HG02678 (cell line): ENCODE data around the gene BAHCC1.
"Not testable (repeated sequence)": the region's sequence is repeated elsewhere in the genome, so short reads cannot be mapped to it uniquely, and the experiment has no call there.

Experiments
- ATAC-seq: cut with Tn5 transposase; IDR thresholded peaks from one replicate; pipeline ENCODE4 v1.9.1; 2021; ENCODE audit warnings: mild to moderate bottlenecking, moderate library complexity; ENCODE audit not compliant: unreplicated experiment

BAHCC1 gene

GRCh38 chr17:81425716-81426392, 30.6 kb downstream of the BAHCC1 start:
- not testable (repeated sequence) for ATAC-seq

DNA sequence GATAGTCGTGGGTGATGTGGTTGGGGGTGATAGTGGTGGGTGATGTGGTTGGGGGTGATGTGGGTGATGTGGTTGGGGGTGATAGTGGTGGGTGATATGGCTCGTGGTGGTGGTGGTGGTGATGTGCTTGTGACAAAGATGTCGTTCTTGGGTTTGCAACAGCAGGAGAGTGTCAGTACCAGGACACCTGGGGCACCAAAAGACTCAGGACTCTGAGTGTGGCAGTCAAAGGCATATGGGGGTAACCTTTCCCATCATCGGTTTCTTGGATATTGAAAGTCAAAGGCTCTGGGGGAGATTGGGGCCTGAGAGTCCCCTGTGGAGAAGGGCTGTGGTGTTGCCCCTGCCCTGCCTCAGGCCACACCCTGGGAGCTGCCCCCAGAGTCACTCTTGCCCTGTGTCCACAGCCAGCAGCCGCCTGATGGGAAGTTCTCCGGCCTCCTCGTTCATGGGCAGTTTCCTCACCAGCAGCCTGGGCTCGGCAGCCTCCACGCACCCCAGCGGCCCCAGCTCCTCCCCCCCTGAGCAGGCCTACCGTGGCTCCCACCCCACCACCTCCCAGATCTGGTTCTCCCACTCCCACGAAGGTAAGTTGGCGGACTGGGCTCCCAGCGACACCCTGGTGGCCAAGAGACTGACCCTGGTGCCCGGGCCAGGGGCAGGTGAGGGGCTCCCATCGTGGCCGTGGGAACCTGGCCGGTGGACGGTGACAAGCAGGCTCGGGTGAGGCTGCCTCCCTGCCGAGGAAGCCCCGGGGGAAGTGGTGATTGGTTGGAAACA, 31.3 kb downstream of the BAHCC1 start:
- ATAC-seq = no peak

DNA sequence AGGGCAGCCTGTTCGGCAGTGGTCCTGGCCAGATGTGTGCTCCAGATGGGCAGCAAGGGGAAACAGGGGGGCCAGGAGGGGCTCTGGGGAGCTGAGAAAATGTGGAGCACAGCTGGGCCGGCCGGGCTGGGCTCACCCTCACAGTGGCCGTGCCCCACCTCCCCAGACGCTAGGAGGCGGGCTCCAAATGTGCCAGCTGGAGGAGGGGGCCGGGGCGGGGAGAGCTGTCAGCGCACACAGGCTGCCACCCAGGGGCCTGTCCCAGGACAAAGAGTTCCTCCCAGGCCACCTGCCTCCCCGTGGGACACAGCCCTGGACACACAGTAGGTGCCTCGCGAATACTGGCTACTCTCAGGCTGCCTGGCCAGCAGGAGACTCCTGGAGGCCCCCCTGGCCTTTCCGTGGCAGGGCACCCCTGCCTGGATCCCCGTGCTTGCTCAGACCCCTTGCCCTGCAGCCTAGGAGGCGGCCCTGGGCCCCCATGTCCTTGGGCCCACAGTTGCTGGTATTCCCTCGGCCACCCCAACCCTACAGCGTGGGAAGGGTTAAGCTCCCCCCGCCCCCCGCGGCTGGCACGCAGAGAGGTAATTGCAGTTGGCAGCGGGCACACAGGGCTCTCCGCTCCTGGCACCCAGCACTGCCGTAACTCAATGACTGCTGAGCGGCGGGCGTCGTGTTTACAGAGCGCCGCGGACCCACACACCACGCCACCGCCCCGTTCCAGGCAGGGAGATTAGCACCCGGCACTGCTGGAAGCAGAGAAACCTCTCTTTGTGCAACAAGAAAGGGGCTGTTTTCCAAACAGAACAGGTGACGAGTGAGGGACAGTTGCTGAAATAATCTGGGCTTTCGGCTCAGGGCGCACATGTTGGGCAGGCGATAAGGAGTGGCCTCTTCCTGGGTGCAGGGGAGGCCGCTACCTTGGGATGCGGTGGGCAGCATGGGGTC, 32.2 kb downstream of the BAHCC1 start:
- ATAC-seq = no peak

GRCh38 chr17:81428121-81428515, 32.9 kb downstream of the BAHCC1 start:
- ATAC-seq = no peak

DNA sequence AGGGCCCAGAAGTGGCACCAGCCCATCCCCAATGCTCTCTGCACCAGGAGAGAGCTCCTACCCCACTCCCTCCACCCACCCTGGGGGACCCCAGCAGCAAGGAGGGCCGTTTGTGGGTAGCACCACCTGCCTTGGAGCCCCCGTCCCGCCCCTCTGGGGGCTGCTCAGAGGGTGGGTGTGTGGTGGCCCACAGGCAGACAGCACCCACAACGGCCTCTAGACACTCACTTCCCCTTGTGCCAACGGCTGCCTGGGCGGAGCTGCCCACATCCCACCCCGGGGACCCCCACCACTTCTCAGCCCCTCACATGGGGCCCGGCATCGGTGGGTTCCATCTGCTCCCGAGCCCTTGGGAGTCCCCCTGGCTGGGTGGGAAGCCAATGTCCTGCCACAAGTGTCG, 33.3 kb downstream of the BAHCC1 start:
- ATAC-seq = no peak

GRCh38 chr17:81428948-81429774, 33.9 kb downstream of the BAHCC1 start:
- no peak for ATAC-seq

- ATAC-seq = no peak
Observed at GRCh38 chr17:81429821-81430551, 34.7 kb downstream of the BAHCC1 start.

GRCh38 chr17:81431545-81432482, 36.6 kb downstream of the BAHCC1 start:
- ATAC-seq = no peak

GRCh38 chr17:81432941-81433340, 37.7 kb downstream of the BAHCC1 start:
- no peak for ATAC-seq

- no peak for ATAC-seq
Observed at GRCh38 chr17:81433656-81434055, 38.4 kb downstream of the BAHCC1 start.

DNA sequence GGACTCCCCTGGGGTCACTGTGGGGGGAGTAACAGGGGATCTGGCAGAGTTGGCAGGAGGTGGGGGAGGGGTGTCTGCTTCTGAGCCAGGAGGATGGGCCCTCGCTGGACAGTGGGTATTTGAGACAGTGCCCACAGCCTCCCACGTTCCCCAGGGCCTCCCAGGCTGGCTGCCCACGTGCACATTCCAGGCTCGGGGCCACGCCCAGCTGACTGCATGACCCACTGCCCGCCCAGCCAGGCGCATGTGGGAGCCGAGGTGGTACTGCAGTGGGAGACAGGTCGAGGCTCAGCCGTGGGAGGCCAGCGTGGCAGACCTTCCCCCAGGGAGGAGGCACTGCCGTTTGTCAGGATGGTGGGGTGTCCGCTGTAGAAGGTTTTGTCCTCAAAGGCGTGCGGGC, 38.8 kb downstream of the BAHCC1 start:
- no peak for ATAC-seq

DNA sequence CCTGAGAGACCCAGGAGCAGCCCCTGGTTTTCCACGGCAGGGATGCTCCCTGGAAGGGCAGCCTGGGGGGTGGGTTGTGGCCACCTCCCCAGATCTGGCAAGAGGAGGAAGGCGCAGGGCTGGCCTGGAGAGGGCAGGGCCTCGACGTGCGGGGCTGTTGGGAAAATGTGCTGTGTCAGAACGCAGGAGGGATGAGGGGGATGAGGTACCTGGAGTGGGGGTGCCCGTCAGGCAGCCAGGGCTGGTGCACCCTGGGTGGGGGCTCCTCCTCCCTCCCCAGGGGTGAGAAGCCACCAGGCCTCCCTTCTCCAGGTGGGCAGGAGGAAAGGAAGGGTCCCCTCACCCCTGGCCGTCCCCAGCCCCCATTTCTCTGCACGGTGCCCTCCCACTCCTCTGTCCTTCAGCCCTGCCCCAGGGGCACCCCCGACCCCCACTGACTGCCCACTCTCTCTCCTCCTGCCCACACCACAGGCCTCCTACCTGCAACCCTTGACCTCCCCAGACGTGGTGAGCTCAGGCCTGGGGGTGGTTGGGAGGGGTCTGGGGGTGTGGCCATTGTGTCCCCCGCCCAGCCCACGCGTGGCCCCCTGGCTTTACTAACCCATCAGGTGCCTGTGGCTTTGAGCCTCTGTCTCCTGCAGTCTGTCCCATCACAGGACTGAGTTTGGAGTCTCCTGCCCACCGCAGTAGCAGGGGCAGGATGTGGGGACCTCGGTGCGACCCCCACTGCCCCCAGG, 39.6 kb downstream of the BAHCC1 start:
- no peak for ATAC-seq

- ATAC-seq = no peak
Observed at GRCh38 chr17:81435652-81436293, 40.5 kb downstream of the BAHCC1 start.

GRCh38 chr17:81436294-81436849, 41.1 kb downstream of the BAHCC1 start:
- no peak for ATAC-seq

DNA sequence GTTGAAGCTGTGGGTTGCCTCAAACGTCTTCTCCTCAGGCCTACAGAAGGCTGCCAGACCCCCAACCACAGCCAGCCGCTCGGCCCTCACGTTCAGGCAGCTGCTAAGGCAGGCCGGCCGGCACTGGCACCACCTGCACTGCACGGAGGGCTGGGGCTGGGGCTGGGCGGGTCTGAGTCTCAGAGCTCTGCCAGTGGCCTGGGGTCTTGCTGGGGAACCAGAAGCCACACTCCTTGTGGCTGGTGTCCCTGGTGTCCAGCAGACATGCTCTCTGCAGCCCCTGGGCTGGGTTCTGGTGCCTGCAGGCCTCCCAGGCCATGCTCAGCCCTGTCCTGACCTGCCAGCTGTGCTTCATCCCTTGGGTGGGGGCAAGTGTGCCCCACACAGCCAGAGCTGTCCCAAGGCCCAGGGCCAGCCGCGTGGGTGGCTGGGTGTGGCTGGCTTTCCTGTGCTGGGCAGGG, 42.0 kb downstream of the BAHCC1 start:
- no peak for ATAC-seq

- ATAC-seq = no peak
Observed at GRCh38 chr17:81438007-81438659, 42.9 kb downstream of the BAHCC1 start.

DNA sequence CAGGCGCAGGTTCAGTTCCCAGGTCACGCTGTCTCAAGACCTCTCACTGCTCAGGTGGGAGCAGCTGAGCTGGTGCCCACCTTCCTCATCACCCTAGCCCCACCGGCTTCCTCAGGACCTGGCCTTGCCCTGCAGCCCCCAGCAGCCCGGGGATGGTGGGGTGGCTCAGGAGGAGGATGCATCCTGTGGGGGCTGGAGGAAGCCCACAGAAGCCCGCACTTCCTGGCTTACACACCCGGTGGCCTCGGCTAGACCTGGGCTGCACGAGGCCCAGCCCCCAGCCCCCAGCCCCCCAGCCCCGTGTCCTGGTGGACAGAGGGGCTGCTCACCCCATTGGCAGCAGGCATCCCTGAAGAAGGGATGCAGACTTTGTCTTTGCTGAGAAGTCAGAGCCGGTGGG, 43.4 kb downstream of the BAHCC1 start:
- ATAC-seq = no peak
